Sigmoid colon (tissue), 7 donors: Measurements from ENCODE around the gene LRRC74B. TPM values are rescaled to one million over a fixed set of nuclear protein-coding genes. Genes with fewer than 3 reads are reported as not detected.
"Not testable (repeated sequence)": the region's sequence is repeated elsewhere in the genome, so short reads cannot be mapped to it uniquely, and the experiment has no call there.

Source experiments
- DNase-seq: peaks from one replicate; pipeline ENCODE4 v3.0.0-alpha.2; 2019
- H3K27ac ChIP-seq, 4 donors: fragments of 200-600 bp; sonication (generic); one replicate each; pipeline ENCODE4 v1.5.1; 2016 to 2019; ENCODE audit warnings: mild to moderate bottlenecking in 1 of 4
- H3K27me3 ChIP-seq, 3 donors: fragments of 200-600 bp; sonication (generic); one replicate each; pipeline ENCODE4 v1.5.1; 2019; ENCODE audit warnings: mild to moderate bottlenecking in 1 of 3
- H3K36me3 ChIP-seq, 4 donors: fragments of 200-600 bp; sonication (generic); one replicate each; pipeline ENCODE4 v1.5.1; 2016 to 2019
- H3K4me1 ChIP-seq, 4 donors: fragments of 200-600 bp; sonication (generic); one replicate each; pipeline ENCODE4 v1.5.1; 2017 to 2019
- H3K4me3 ChIP-seq, 4 donors: fragments of 200-600 bp; sonication (generic); one replicate each; pipeline ENCODE4 v1.5.1; 2017 to 2019; ENCODE audit warnings: mild to moderate bottlenecking in 2 of 4, moderate library complexity in 1 of 4
- H3K9me3 ChIP-seq, 4 donors: fragments of 200-600 bp in 3 of 4; sonication (generic) in 3 of 4; one replicate each; pipeline versions ENCODE4 v1.5.1 to v1.6.1; 2013 to 2019
- CTCF ChIP-seq, 4 experiments: fragments of 450-650 bp in 3 of 4; fragments of 200-600 bp in 1 of 4; IDR thresholded peaks; one replicate each; pipeline ENCODE4 v1.5.1; 2016 to 2019; ENCODE audit warnings: antibody characterized with exemption in 4 of 4, mild to moderate bottlenecking in 3 of 4, moderate library complexity in 2 of 4
- EP300 ChIP-seq, 4 donors: sonication (generic); formaldehyde crosslinking; IDR thresholded peaks; one replicate each; pipeline ENCODE4 v1.6.1; 2017; ENCODE audit warnings: antibody characterized with exemption in 4 of 4
- POLR2A ChIP-seq, 2 donors: fragments of 450-650 bp; IDR thresholded peaks; one replicate each; pipeline ENCODE4 v1.6.1; 2016; ENCODE audit warnings: antibody characterized with exemption in 2 of 2, mild to moderate bottlenecking in 2 of 2, moderate library complexity in 2 of 2
- POLR2AphosphoS5 ChIP-seq, 4 donors: sonication (generic); formaldehyde crosslinking; IDR thresholded peaks; one replicate each; pipeline ENCODE4 v1.6.1; 2017; ENCODE audit warnings: antibody characterized with exemption in 4 of 4
- WGBS, 2 donors: extraction: QIAGEN DNeasy Blood & Tissue Kit; methylation state at CpG; one replicate each; pipeline ENCODE4 v1.1.7; 2013; 5-methylcytosine and 5-hydroxymethylcytosine counted together
- intact Hi-C: fragments of 100-400 bp; cut with DNase I; formaldehyde crosslinking; loops from one replicate; pipeline ENCODE4 v1.15.1; 2023
- polyA plus RNA-seq, 3 donors: library from polyadenylated mRNA; stranded (reverse); fragments of 200-250 nt; gene quantifications; one replicate each; pipeline ENCODE4 v1.2.3, GENCODE V29; 2013
- total RNA-seq, 4 donors: library from RNA; depleted of rRNA; stranded (reverse); fragments of >200 nt; gene quantifications; one replicate each; pipeline ENCODE4 v1.1.0, GENCODE V29; 2016
- donor health status: healthy with polysubstance abuse.
- donor health status: Bipolar disorder and iron deficiency.
- donor health status: healthy.

The LRRC74B gene
- total and polyA plus RNA-seq, 7 donors: under 0.01 to 0.06 TPM; not detected in 5

- no peaks in the 10 kb centered on the region for H3K9me3 ChIP-seq
Observed at GRCh38 chr22:21094911-21095772, 49.4 kb downstream of the LRRC74B start.

GRCh38 chr22:21095773-21096107 is 50.0 kb downstream of the LRRC74B start:
- peaks cover 0 to 5% (median 0%) of the 10 kb centered on the region in 3 donors for H3K27me3 ChIP-seq
- no peaks in the 10 kb centered on the region for H3K4me1 ChIP-seq
- no peaks in the 10 kb centered on the region for H3K9me3 ChIP-seq
- no peak for DNase-seq
- TF ChIP-seq EP300 (IDR thresholded peaks at IDR 0.05): no peak
- TF ChIP-seq POLR2AphosphoS5 (IDR thresholded peaks at IDR 0.05): no peak
- TF ChIP-seq POLR2A (IDR thresholded peaks at IDR 0.05): no peak
- TF ChIP-seq CTCF (IDR thresholded peaks at IDR 0.05): no peak
- no peaks in the 10 kb centered on the region for H3K36me3 ChIP-seq
- H3K4me3 ChIP-seq: no peak overlapping the region
- H3K27ac ChIP-seq: no peak overlapping the region
- intact Hi-C loops: no loop called here

More at GRCh38 chr22:21094911-21095772, 49.4 kb downstream of the LRRC74B start:
- no peak for DNase-seq
- no peak overlapping the region for H3K27ac ChIP-seq
- intact Hi-C loops: no loop called here
- no peaks in the 10 kb centered on the region for H3K4me1 ChIP-seq
- WGBS, 2 donors: 67 to 82% methylated on average over 5 of the region's 5 CpGs
- no peaks in the 10 kb centered on the region for H3K36me3 ChIP-seq
- no peak overlapping the region for H3K4me3 ChIP-seq
- TF ChIP-seq POLR2AphosphoS5 (IDR thresholded peaks at IDR 0.05) (no peak), CTCF (IDR thresholded peaks at IDR 0.05) (no peak), POLR2A (IDR thresholded peaks at IDR 0.05) (no peak), EP300 (IDR thresholded peaks at IDR 0.05) (no peak)
- peaks cover 0 to 2% (median 0%) of the 10 kb centered on the region in 3 donors for H3K27me3 ChIP-seq

GRCh38 chr22:21096878-21097277 is 51.1 kb downstream of the LRRC74B start:
- DNase-seq, H3K4me1 ChIP-seq, H3K4me3 ChIP-seq, intact Hi-C loops, H3K27ac ChIP-seq, H3K27me3 ChIP-seq, H3K9me3 ChIP-seq, H3K36me3 ChIP-seq: not testable (repeated sequence)
- 84 to 93% methylated on average over 9 of the region's 9 CpGs for WGBS, 2 donors

- TF ChIP-seq EP300 (IDR thresholded peaks at IDR 0.05) (no peak), POLR2AphosphoS5 (IDR thresholded peaks at IDR 0.05) (no peak), POLR2A (IDR thresholded peaks at IDR 0.05) (no peak), CTCF (IDR thresholded peaks at IDR 0.05) (no peak)
- H3K4me1 ChIP-seq: peaks cover 0 to 6% (median 6%) of the 10 kb centered on the region in 4 donors
- H3K27me3 ChIP-seq: peaks cover 0 to 5% (median 0%) of the 10 kb centered on the region in 3 donors
- intact Hi-C loops: no loop called here
- no peak overlapping the region for H3K27ac ChIP-seq
- no peaks in the 10 kb centered on the region for H3K36me3 ChIP-seq
- no peak for DNase-seq
- no peak overlapping the region for H3K4me3 ChIP-seq
- no peaks in the 10 kb centered on the region for H3K9me3 ChIP-seq
- 78 to 88% methylated on average over 1 of the region's 1 CpG for WGBS, 2 donors
Observed at GRCh38 chr22:21098099-21098671, 52.4 kb downstream of the LRRC74B start.

GRCh38 chr22:21099578-21099977 is 53.8 kb downstream of the LRRC74B start:
- Histone ChIP-seq H3K4me1 (peaks cover 0 to 6% (median 6%) of the 10 kb centered on the region in 4 donors), H3K27ac (no peak overlapping the region), H3K27me3 (peaks cover 0 to 5% (median 0%) of the 10 kb centered on the region in 3 donors), H3K36me3 (no peaks in the 10 kb centered on the region), H3K4me3 (no peak overlapping the region), H3K9me3 (no peaks in the 10 kb centered on the region)
- intact Hi-C loops: no loop called here
- no peak for TF ChIP-seq CTCF (IDR thresholded peaks at IDR 0.05)
- TF ChIP-seq EP300 (IDR thresholded peaks at IDR 0.05): no peak
- TF ChIP-seq POLR2AphosphoS5 (IDR thresholded peaks at IDR 0.05): no peak
- no peak for TF ChIP-seq POLR2A (IDR thresholded peaks at IDR 0.05)
- DNase-seq: no peak
